PC-3 (cell line): ENCODE results near the gene RHBDD1.

Experiments used
- EZH2 ChIP-seq: fragments of 300-600 bp; sonication (generic); IDR thresholded peaks from one replicate; pipeline ENCODE4 v1.6.1; 2017; ENCODE audit warnings: antibody characterized with exemption, mild to moderate bottlenecking, low read length; ENCODE audit not compliant: unreplicated experiment
- EZH2phosphoT487 ChIP-seq: fragments of 300-600 bp; sonication (generic); IDR thresholded peaks from 2 replicates; pipeline ENCODE4 v1.6.1; 2018; ENCODE audit warnings: mild to moderate bottlenecking, antibody characterized with exemption, low read length, borderline replicate concordance
- TF ChIP-seq, protein P1 (sequence below): fragments of 300-600 bp; sonication (generic); conservative IDR thresholded peaks from 2 replicates; pipeline ENCODE4 v1.5.1; 2017; ENCODE audit warnings: antibody characterized with exemption, low read depth, mild to moderate bottlenecking, low read length

DNA sequence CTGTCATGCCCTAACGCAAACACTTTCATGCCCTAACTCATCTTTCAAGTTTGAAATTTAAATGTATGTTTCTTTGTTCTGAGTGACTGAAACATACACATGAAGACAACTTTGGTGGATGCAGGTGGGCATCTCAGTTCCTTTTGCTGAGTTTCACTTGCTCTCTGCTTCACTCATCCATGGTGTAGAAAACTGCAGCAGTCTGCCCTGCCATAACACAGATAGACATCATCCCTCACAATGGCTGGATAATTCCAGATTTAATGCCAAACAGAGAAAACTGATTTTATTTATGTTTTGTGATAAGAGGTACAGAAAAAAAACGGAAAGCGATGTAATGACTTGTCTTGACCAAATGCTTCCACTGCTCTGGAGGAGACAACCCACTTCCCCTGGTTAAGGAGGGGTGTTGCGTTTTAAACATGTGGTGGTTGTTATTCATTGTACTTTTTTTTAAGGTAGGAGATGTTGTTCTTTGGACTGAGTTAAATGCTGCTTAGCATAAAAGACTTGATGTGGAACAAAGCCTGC, 70.4 kb downstream of the RHBDD1 start:
- TF ChIP-seq, protein P1, sequence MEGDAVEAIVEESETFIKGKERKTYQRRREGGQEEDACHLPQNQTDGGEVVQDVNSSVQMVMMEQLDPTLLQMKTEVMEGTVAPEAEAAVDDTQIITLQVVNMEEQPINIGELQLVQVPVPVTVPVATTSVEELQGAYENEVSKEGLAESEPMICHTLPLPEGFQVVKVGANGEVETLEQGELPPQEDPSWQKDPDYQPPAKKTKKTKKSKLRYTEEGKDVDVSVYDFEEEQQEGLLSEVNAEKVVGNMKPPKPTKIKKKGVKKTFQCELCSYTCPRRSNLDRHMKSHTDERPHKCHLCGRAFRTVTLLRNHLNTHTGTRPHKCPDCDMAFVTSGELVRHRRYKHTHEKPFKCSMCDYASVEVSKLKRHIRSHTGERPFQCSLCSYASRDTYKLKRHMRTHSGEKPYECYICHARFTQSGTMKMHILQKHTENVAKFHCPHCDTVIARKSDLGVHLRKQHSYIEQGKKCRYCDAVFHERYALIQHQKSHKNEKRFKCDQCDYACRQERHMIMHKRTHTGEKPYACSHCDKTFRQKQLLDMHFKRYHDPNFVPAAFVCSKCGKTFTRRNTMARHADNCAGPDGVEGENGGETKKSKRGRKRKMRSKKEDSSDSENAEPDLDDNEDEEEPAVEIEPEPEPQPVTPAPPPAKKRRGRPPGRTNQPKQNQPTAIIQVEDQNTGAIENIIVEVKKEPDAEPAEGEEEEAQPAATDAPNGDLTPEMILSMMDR, result no peak
- TF ChIP-seq EZH2phosphoT487 (no peak), EZH2 (no peak)
